ENCODE data around the gene CEP76.
"Not testable (repeated sequence)": the region's sequence is repeated elsewhere in the genome, so short reads cannot be mapped to it uniquely, and the experiment has no call there.

GRCh38 chr18:12643756-12644155 is 58.8 kb downstream of the CEP76 start:
- TF ChIP-seq CTCF (IDR thresholded peaks at IDR 0.05; ENCODE audit: insufficient read depth, low read depth, low read length); EZH2 (IDR thresholded peaks at IDR 0.05; ENCODE audit: insufficient read depth, low read length): not testable (repeated sequence)
